H1 (cell line): ENCODE measurements around the gene PPARA. TPM values are rescaled to one million over a fixed set of nuclear protein-coding genes. Genes with fewer than 3 reads are reported as not detected.

Experiments used
- CTCF ChIA-PET: fragments of 300-600 bp; sonication (Branson Sonifier 250); formaldehyde crosslinking; loops from one replicate; lab custom pipeline; 2021; ENCODE audit not compliant: partially characterized antibody; lab: Charles Lee
- POLR2A ChIA-PET: fragments of 300-600 bp; sonication (Branson Sonifier 250); formaldehyde crosslinking; loops from one replicate; lab custom pipeline; 2021; ENCODE audit warnings: inconsistent platforms; ENCODE audit not compliant: partially characterized antibody; lab: Charles Lee
- DNase-seq, 2 experiments: peaks; one replicate each; pipeline versions ENCODE4 v3.0.0 to v3.0.0-alpha.2; 2010 to 2022; ENCODE audit warnings: low spot score in 2 of 2, low read depth in 1 of 2, mixed read lengths in 1 of 2
- FAIRE-seq: peaks from 2 replicates; lab custom pipeline; 2011; peaks lifted over from hg19 to GRCh38; lab: Jason Lieb, UNC
- H2AFZ ChIP-seq: 2 replicates; pipeline ENCODE4 v1.8.1; 2012; ENCODE audit warnings: low read length, inconsistent platforms
- H2AK5ac ChIP-seq: 2 replicates; pipeline ENCODE4 v1.6.1; 2013; ENCODE audit warnings: low read depth, low read length
- H2BK120ac ChIP-seq: replicated peaks from 2 replicates; pipeline ENCODE3; 2013; ENCODE audit warnings: low read depth, low read length, inconsistent platforms
- H2BK12ac ChIP-seq: 2 replicates; pipeline ENCODE4 v1.6.1; 2013; ENCODE audit warnings: low read depth, low read length
- H2BK15ac ChIP-seq: 2 replicates; pipeline ENCODE4 v1.6.1; 2013; ENCODE audit warnings: low read length
- H2BK20ac ChIP-seq: 2 replicates; pipeline ENCODE4 v1.6.1; 2013; ENCODE audit warnings: low read length
- H2BK5ac ChIP-seq: 2 replicates; pipeline ENCODE4 v1.6.1; 2013; ENCODE audit warnings: low read depth, low read length
- H3K14ac ChIP-seq: 2 replicates; pipeline ENCODE4 v1.6.1; 2013; ENCODE audit warnings: inconsistent platforms; ENCODE audit not compliant: insufficient read length
- H3K18ac ChIP-seq: 2 replicates; pipeline ENCODE4 v1.6.1; 2013; ENCODE audit warnings: low read length; ENCODE audit errors: extremely low read depth
- H3K23ac ChIP-seq: 2 replicates; pipeline ENCODE4 v1.6.1; 2013; ENCODE audit warnings: inconsistent platforms; ENCODE audit not compliant: insufficient read length
- H3K23me2 ChIP-seq: 2 replicates; pipeline ENCODE4 v1.6.1; 2013; ENCODE audit warnings: low read depth, low read length
- H3K27ac ChIP-seq: 2 replicates; pipeline ENCODE4 v1.6.1; 2011; ENCODE audit warnings: low read depth, low read length, inconsistent platforms
- H3K27me3 ChIP-seq, 4 experiments: replicated peaks in 1 of 4; 1 replicate in 1 of 4; 2 replicates in 3 of 4; pipeline versions ENCODE4 v1.6.1 to v1.8.1; 2011 to 2013; ENCODE audit warnings: low read length in 3 of 4, mild to moderate bottlenecking in 3 of 4, inconsistent platforms in 2 of 4, mixed read lengths in 2 of 4, moderate library complexity in 1 of 4; ENCODE audit not compliant: control insufficient read depth in 3 of 4, insufficient read depth in 3 of 4; ENCODE audit errors: extremely low read depth in 1 of 4
- H3K36me3 ChIP-seq, 4 experiments: 2 replicates each; pipeline versions ENCODE4 v1.6.1 to v1.8.1; 2011 to 2013; ENCODE audit warnings: mild to moderate bottlenecking in 4 of 4, low read length in 3 of 4, moderate library complexity in 2 of 4, control low read depth in 1 of 4, inconsistent platforms in 1 of 4; ENCODE audit not compliant: insufficient read depth in 4 of 4, control insufficient read depth in 2 of 4
- H3K4ac ChIP-seq: replicated peaks from 2 replicates; pipeline ENCODE3; 2013; ENCODE audit warnings: low read length, low read depth, mixed read lengths, inconsistent platforms; ENCODE audit not compliant: insufficient read length
- H3K4me1 ChIP-seq, 4 experiments: replicated peaks in 1 of 4; 1 replicate in 1 of 4; 2 replicates in 3 of 4; pipeline versions ENCODE4 v1.6.1 to v1.8.1; 2011 to 2013; ENCODE audit warnings: low read length in 3 of 4, inconsistent platforms in 2 of 4, mixed read lengths in 1 of 4; ENCODE audit not compliant: insufficient read depth in 4 of 4, control insufficient read depth in 3 of 4
- H3K4me2 ChIP-seq, 2 experiments: 2 replicates each; pipeline versions ENCODE4 v1.6.1 to v1.8.1; 2011 to 2013; ENCODE audit warnings: low read depth in 2 of 2, low read length in 2 of 2, control low read depth in 1 of 2, inconsistent platforms in 1 of 2, mild to moderate bottlenecking in 1 of 2; ENCODE audit not compliant: insufficient read depth in 1 of 2
- H3K4me3 ChIP-seq, 4 experiments: fragments of 200-600, 300-600 bp in 1 of 4; sonication (generic), shearing (Covaris generic), sonication (Bioruptor Twin) in 1 of 4; 2 replicates each; pipeline versions ENCODE4 v1.5.1 to v1.8.1; 2011 to 2016; ENCODE audit warnings: low read length in 4 of 4, low read depth in 3 of 4, control low read depth in 2 of 4, inconsistent platforms in 2 of 4, mild to moderate bottlenecking in 2 of 4, mixed read lengths in 1 of 4, moderate library complexity in 1 of 4; ENCODE audit not compliant: insufficient read depth in 2 of 4; ENCODE audit errors: extremely low read depth in 1 of 4
- H3K56ac ChIP-seq: replicated peaks from 2 replicates; pipeline ENCODE3; 2013; ENCODE audit warnings: low read depth, mild to moderate bottlenecking, mixed read lengths, low read length, inconsistent platforms; ENCODE audit not compliant: insufficient read length
- H3K79me1 ChIP-seq: 2 replicates; pipeline ENCODE4 v1.6.1; 2013; ENCODE audit warnings: low read depth, low read length, control low read depth
- H3K79me2 ChIP-seq, 2 experiments: 2 replicates each; pipeline versions ENCODE4 v1.6.1 to v1.8.1; 2012 to 2013; ENCODE audit warnings: low read length in 2 of 2, mild to moderate bottlenecking in 2 of 2, inconsistent platforms in 1 of 2; ENCODE audit not compliant: insufficient read depth in 2 of 2, control insufficient read depth in 1 of 2
- H3K9ac ChIP-seq, 4 experiments: replicated peaks in 1 of 4; 1 replicate in 1 of 4; 2 replicates in 3 of 4; pipeline versions ENCODE4 v1.6.1 to v1.8.1; 2011 to 2013; ENCODE audit warnings: low read depth in 3 of 4, low read length in 3 of 4, control low read depth in 2 of 4, mild to moderate bottlenecking in 2 of 4, moderate library complexity in 2 of 4, inconsistent platforms in 1 of 4; ENCODE audit errors: extremely low read depth in 1 of 4
- H3K9me3 ChIP-seq, 2 experiments: 2 replicates each; pipeline versions ENCODE4 v1.6.1 to v1.8.1; 2012 to 2013; ENCODE audit warnings: mild to moderate bottlenecking in 2 of 2, moderate library complexity in 2 of 2, control low read depth in 1 of 2, inconsistent platforms in 1 of 2, low read depth in 1 of 2, low read length in 1 of 2, mixed read lengths in 1 of 2; ENCODE audit not compliant: insufficient read depth in 2 of 2
- H4K20me1 ChIP-seq, 2 experiments: replicated peaks in 1 of 2; 2 replicates each; pipeline versions ENCODE3 to v1.8.1; 2011 to 2013; ENCODE audit warnings: inconsistent platforms in 2 of 2, low read length in 2 of 2, mild to moderate bottlenecking in 1 of 2; ENCODE audit not compliant: insufficient read depth in 2 of 2, control insufficient read depth in 1 of 2
- H4K5ac ChIP-seq: 2 replicates; pipeline ENCODE4 v1.6.1; 2013; ENCODE audit warnings: low read length, low read depth, mixed read lengths, inconsistent platforms; ENCODE audit not compliant: insufficient read length
- H4K8ac ChIP-seq: 2 replicates; pipeline ENCODE4 v1.8.0; 2013; ENCODE audit warnings: mild to moderate bottlenecking, moderate library complexity, low read length, inconsistent platforms; ENCODE audit not compliant: insufficient read depth; ENCODE audit errors: extremely low read depth
- H4K91ac ChIP-seq: replicated peaks from 2 replicates; pipeline ENCODE3; 2013; ENCODE audit warnings: low read length, mixed read lengths, inconsistent platforms; ENCODE audit not compliant: insufficient read length
- BACH1 ChIP-seq: IDR thresholded peaks from 2 replicates; pipeline ENCODE4 v1.6.1; 2012; ENCODE audit warnings: low read length, improper control_type of control experiment
- BCL11A ChIP-seq, 2 experiments: IDR thresholded peaks; one replicate each; pipeline ENCODE4 v1.6.1; 2011; ENCODE audit warnings: low read depth in 2 of 2, low read length in 2 of 2, mild to moderate bottlenecking in 2 of 2
- EZH2 ChIP-seq: fragments of 200-600 bp; sonication (generic); IDR thresholded peaks from 2 replicates; pipeline ENCODE4 v1.7.1; 2012; ENCODE audit warnings: low read depth, mild to moderate bottlenecking, moderate library complexity, low read length, inconsistent platforms; ENCODE audit not compliant: severe bottlenecking
- HDAC2 ChIP-seq, 2 experiments: fragments of 300-600 bp in 1 of 2; sonication (generic) in 1 of 2; IDR thresholded peaks; 2 replicates each; pipeline ENCODE4 v1.6.1; 2011 to 2012; ENCODE audit warnings: low read depth in 2 of 2, low read length in 2 of 2, mild to moderate bottlenecking in 2 of 2, moderate library complexity in 2 of 2, borderline replicate concordance in 1 of 2, inconsistent platforms in 1 of 2
- HDAC6 ChIP-seq: IDR thresholded peaks from one replicate; pipeline ENCODE4 v1.7.1; 2012; ENCODE audit warnings: low read depth, mild to moderate bottlenecking, inconsistent platforms, low read length, moderate library complexity
- KDM4A ChIP-seq: IDR thresholded peaks from one replicate; pipeline ENCODE4 v1.7.1; 2012; ENCODE audit warnings: low read depth, mild to moderate bottlenecking, moderate library complexity, low read length, inconsistent platforms; ENCODE audit not compliant: severe bottlenecking
- KDM5A ChIP-seq: fragments of 200-600 bp; IDR thresholded peaks from 2 replicates; pipeline ENCODE4 v1.7.1; 2012; ENCODE audit warnings: mild to moderate bottlenecking, low read length, inconsistent platforms, mixed read lengths
- NANOG ChIP-seq: IDR thresholded peaks from 2 replicates; pipeline ENCODE4 v1.6.1; 2011; ENCODE audit warnings: low read length, low read depth, mild to moderate bottlenecking, inconsistent platforms; ENCODE audit not compliant: insufficient read depth, poor library complexity, severe bottlenecking
- PHF8 ChIP-seq: fragments of 200-600 bp; sonication (generic); conservative IDR thresholded peaks from 2 replicates; pipeline ENCODE4 v1.7.1; 2012; ENCODE audit warnings: low read depth, mild to moderate bottlenecking, inconsistent platforms, low read length, moderate library complexity
- POU5F1 ChIP-seq: IDR thresholded peaks from 2 replicates; pipeline ENCODE4 v1.6.1; 2011; ENCODE audit warnings: low read depth, mild to moderate bottlenecking, low read length, moderate library complexity
- RBBP5 ChIP-seq: IDR thresholded peaks from 2 replicates; pipeline ENCODE4 v1.7.1; 2012; ENCODE audit warnings: low read depth, mild to moderate bottlenecking, inconsistent platforms, low read length, moderate library complexity, borderline replicate concordance
- RFX5 ChIP-seq: IDR thresholded peaks from 2 replicates; pipeline ENCODE4 v1.6.1; 2011; ENCODE audit warnings: low read depth, low read length, improper control_type of control experiment, borderline replicate concordance
- SAP30 ChIP-seq: fragments of 300-600 bp; sonication (generic); IDR thresholded peaks from 2 replicates; pipeline ENCODE4 v1.7.1; 2012; ENCODE audit warnings: low read length, moderate library complexity, mild to moderate bottlenecking, inconsistent platforms; ENCODE audit not compliant: insufficient read depth, insufficient replicate concordance
- ZNF274 ChIP-seq: IDR thresholded peaks from 2 replicates; pipeline ENCODE4 v1.7.0; 2012; ENCODE audit warnings: low read length, borderline replicate concordance; ENCODE audit errors: extremely low read depth
- WGBS, 2 experiments: shearing (Covaris generic) in 1 of 2; methylation state at CpG; one replicate each; pipeline versions ENCODE4 v1.1.6 to v1.1.7; 2013 to 2015; ENCODE audit warnings: low lambda C conversion rate in 2 of 2, mixed read lengths in 2 of 2, inconsistent platforms in 1 of 2, low coverage in 1 of 2, missing lambda C conversion rate in 1 of 2; ENCODE audit not compliant: insufficient replicate concordance in 2 of 2, insufficient coverage in 1 of 2, insufficient read length in 1 of 2; ENCODE audit errors: extremely low coverage in 1 of 2, missing lambda C conversion rate in 1 of 2; 5-methylcytosine and 5-hydroxymethylcytosine counted together
- polyA plus RNA-seq, 7 experiments: library from polyadenylated mRNA; depleted of rRNA in 3 of 7; stranded (reverse) in 5 of 7; unstranded in 2 of 7; fragments of >200 nt in 5 of 7; fragments of 200-250 nt in 2 of 7; gene quantifications; 1 replicate in 5 of 7; 2 replicates in 1 of 7; 4 replicates in 1 of 7; pipeline versions ENCODE4 v1.2.1 to v1.2.3, GENCODE V29; 2011 to 2013; ENCODE audit warnings: missing spikeins in 2 of 7, mixed read lengths in 2 of 7
- total RNA-seq: library from RNA; stranded (reverse); fragmentation: NEBNext Ultra II Directional; extraction: Animal tissue kit (Norgen Biotek cat#: 25700); gene quantifications from 2 replicates; pipeline ENCODE4 v1.2.1, GENCODE V29; 2021

Gene PPARA
- total and polyA plus RNA-seq, 2 of the 8 experiments (the other 6 are each of a cell fraction or from before 2014, with no cell fraction given) = 3.1 to 8.2 TPM

DNA sequence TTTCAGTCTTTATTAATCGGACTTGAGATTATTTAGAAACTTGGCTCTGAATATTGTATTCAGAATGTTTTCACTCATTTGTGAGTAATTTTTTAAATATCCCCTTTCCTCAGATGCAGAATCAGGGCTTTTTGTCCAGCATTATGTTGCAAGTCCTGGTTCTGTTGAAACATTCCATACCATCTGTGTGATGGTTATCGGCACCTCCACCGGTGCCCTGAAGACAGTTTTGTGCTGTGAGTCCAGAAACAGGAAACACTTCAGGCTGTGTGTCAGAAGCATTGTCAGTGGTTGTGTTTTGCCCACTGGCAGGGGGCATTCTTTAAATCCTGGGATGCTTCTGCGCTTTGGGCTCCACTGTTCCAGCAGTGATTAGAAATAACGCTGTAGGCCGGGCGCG, 79.4 kb downstream of the PPARA start:
- no peak for DNase-seq
- H3K9ac ChIP-seq = no peak overlapping the region
- no peak overlapping the region for H3K56ac ChIP-seq
- no peak overlapping the region for H2BK5ac ChIP-seq
- H3K36me3 ChIP-seq = no peaks in the 10 kb centered on the region
- no peak overlapping the region for H2BK12ac ChIP-seq
- H3K23me2 ChIP-seq = no peaks in the 10 kb centered on the region
- H3K79me1 ChIP-seq = no peaks in the 10 kb centered on the region
- H2BK120ac ChIP-seq = no peak overlapping the region
- H4K91ac ChIP-seq = no peak overlapping the region
- H3K79me2 ChIP-seq = no peaks in the 10 kb centered on the region
- H4K5ac ChIP-seq = no peak overlapping the region
- no peaks in the 10 kb centered on the region for H3K27me3 ChIP-seq
- H3K4me2 ChIP-seq = no peak overlapping the region
- CTCF ChIA-PET = interaction anchor here (0.9 kb wide), 1 partner anchor 29 kb away, joined by 3 read pairs; no protein-coding TSS in a partner anchor
- H4K20me1 ChIP-seq = peaks cover 0 to 9% of the 10 kb centered on the region in 2 experiments
- no peak overlapping the region for H2BK15ac ChIP-seq
- no peak overlapping the region for H3K4me3 ChIP-seq
- H3K4ac ChIP-seq = no peak overlapping the region
- H2BK20ac ChIP-seq = no peak overlapping the region
- H2AK5ac ChIP-seq = no peak overlapping the region
- no peaks in the 10 kb centered on the region for H3K9me3 ChIP-seq
- no peak overlapping the region for H3K23ac ChIP-seq
- no peak overlapping the region for H3K27ac ChIP-seq
- H3K18ac ChIP-seq = no peak overlapping the region
- H4K8ac ChIP-seq = no peak overlapping the region
- FAIRE-seq = no peak
- H2AFZ ChIP-seq = no peak overlapping the region
- no peak overlapping the region for H3K14ac ChIP-seq
- 94% methylated on average over 8 of the region's 8 CpGs; no CpG with 5 or more reads in 1 of the 2 experiments for WGBS, 2 experiments
- H3K4me1 ChIP-seq = no peaks in the 10 kb centered on the region; a peak in 2 of 7 replicates
- POLR2A ChIA-PET = interaction anchor here (0.7 kb wide), 1 partner anchor 609 kb away, joined by 3 read pairs; no protein-coding TSS in a partner anchor
- TF ChIP-seq HDAC6 (no peak), ZNF274 (no peak), PHF8 (no peak), KDM5A (no peak), HDAC2 (IDR thresholded peaks at IDR 0.05; ENCODE audit: borderline replicate concordance in 1 of 2, low read depth in 2 of 2, low read length in 2 of 2) (no peak), BCL11A (IDR thresholded peaks at IDR 0.05; ENCODE audit: low read depth in 2 of 2, low read length in 2 of 2) (no peak), RBBP5 (no peak), BACH1 (no peak), RFX5 (no peak), SAP30 (no peak), POU5F1 (no peak), NANOG (no peak), EZH2 (no peak), KDM4A (no peak)
